GM18861 (cell line): ENCODE measurements around the gene CLNK.

Experiments used
- ATAC-seq: cut with Tn5 transposase; IDR thresholded peaks from one replicate; pipeline ENCODE4 v1.9.1; 2021; ENCODE audit not compliant: unreplicated experiment

Gene CLNK

GRCh38 chr4:10460313-10461047, 224.1 kb downstream of the CLNK start:
- ATAC-seq, result no peak

GRCh38 chr4:10459305-10459704, 225.3 kb downstream of the CLNK start:
- no peak for ATAC-seq

- no peak for ATAC-seq
Measured at GRCh38 chr4:10458177-10458576, 226.4 kb downstream of the CLNK start.

GRCh38 chr4:10457255-10457801, 227.2 kb downstream of the CLNK start, which contains the start of gene ZNF518B:
Gene ZNF518B (minus strand): TSS chr4:10457426. CDS start chr4:10446328, 11,098 bp downstream.
- ATAC-seq, result peak; percentile 70

- ATAC-seq, result peak; percentile 33
Measured at GRCh38 chr4:10456595-10457254, 227.8 kb downstream of the CLNK start.

DNA sequence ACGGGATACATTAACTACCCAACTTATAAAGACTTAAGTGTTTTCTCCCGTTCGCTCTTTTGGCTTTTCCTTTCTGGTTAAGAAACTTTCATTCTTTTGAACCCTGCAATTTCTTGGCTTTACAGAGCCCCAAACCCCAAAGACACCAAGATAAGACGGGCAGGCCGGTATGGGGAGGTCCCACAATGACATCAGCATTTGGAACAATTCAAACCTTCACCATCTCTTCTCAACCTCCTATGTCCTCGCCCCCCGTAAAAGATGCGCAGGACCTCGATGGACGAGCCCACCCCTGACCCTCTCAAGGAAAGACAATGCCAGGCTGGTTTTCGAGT, 228.3 kb downstream of the CLNK start:
- ATAC-seq, result no peak

GRCh38 chr4:10455133-10455532, 229.4 kb downstream of the CLNK start:
- no peak for ATAC-seq

DNA sequence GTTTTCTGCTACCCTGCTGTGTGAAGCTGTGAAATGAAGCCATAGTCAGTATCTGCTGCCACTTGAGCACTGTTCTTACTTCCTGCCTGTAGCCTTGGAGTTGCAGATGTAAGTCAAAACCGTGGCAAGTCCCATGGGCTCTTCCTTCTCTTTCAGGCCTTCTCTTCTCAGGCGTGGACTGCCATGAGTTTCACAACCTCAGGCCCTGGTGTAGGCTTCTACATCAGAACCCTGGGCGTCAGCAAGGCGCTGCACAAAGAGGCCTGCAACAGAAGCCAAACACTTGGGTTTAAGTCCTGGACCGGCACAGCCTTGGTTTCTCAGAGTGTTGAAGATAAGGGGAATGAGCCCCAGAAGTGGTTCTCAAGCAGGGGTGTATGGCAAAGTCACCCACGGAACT, 229.8 kb downstream of the CLNK start:
- no peak for ATAC-seq

- ATAC-seq, result no peak
Measured at GRCh38 chr4:10454121-10454520, 230.4 kb downstream of the CLNK start.

DNA sequence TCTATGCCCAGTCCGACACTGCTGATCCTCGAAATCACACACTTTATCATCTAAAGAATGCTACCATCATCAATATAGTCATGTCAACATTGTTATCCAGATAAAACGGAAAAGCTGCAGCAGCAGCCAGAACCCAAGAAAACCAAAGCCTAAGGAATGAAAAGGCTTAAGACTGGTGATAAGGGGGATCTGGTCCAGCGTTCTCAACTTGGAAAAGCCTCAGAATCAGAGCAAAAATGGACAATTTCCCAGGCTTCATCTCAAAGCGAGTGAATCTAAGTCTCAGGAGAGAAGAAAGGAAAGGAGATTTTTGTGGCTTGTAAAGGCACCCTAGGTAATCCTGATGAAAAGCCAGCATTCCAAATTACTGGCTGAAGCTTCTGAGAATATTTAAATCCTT, 235.6 kb downstream of the CLNK start:
- ATAC-seq, result no peak

- no peak for ATAC-seq
Measured at GRCh38 chr4:10442976-10443375, 241.6 kb downstream of the CLNK start.

DNA sequence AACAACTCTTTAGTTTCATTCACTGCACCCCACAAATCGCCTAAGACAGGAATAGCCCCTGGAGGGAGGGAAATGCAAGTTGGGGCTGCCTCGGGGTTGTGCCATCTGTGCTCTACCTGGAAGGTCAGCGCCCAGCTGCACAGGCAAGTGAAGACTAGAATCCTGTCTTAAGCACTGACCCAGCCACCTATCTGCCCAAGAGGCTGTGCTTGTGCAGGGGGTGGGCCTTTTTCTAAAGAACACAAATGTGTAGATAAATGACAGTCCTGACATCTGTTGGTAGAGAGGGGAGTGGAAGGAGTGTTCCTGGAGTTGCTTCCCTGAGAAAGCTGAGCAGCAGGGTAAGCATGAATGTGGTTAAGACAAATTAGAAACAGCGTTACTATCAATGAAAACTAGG, 243.1 kb downstream of the CLNK start:
- ATAC-seq, result no peak

- peak; percentile 76 for ATAC-seq
Measured at GRCh38 chr4:10438924-10439323, 245.6 kb downstream of the CLNK start.

- ATAC-seq, result no peak
Measured at GRCh38 chr4:10437735-10438134, 246.8 kb downstream of the CLNK start.
